ENCODE results near the gene SSR2.

- TF ChIP-seq, protein P1, sequence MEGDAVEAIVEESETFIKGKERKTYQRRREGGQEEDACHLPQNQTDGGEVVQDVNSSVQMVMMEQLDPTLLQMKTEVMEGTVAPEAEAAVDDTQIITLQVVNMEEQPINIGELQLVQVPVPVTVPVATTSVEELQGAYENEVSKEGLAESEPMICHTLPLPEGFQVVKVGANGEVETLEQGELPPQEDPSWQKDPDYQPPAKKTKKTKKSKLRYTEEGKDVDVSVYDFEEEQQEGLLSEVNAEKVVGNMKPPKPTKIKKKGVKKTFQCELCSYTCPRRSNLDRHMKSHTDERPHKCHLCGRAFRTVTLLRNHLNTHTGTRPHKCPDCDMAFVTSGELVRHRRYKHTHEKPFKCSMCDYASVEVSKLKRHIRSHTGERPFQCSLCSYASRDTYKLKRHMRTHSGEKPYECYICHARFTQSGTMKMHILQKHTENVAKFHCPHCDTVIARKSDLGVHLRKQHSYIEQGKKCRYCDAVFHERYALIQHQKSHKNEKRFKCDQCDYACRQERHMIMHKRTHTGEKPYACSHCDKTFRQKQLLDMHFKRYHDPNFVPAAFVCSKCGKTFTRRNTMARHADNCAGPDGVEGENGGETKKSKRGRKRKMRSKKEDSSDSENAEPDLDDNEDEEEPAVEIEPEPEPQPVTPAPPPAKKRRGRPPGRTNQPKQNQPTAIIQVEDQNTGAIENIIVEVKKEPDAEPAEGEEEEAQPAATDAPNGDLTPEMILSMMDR (IDR thresholded peaks at IDR 0.05), result no peak
- TF ChIP-seq POLR2A (IDR thresholded peaks at IDR 0.05), result no peak
These were observed 22.1 kb upstream of the SSR2 start for GRCh38 chr1:156042828-156043227.
